ENCODE results near the gene TRIP6. TPM values are rescaled to one million over a fixed set of nuclear protein-coding genes. Genes with fewer than 3 reads are reported as not detected.

Gene TRIP6
- polyA plus RNA-seq, 10 donors = 29.3 to 58.6 (median 39.7) TPM

DNA sequence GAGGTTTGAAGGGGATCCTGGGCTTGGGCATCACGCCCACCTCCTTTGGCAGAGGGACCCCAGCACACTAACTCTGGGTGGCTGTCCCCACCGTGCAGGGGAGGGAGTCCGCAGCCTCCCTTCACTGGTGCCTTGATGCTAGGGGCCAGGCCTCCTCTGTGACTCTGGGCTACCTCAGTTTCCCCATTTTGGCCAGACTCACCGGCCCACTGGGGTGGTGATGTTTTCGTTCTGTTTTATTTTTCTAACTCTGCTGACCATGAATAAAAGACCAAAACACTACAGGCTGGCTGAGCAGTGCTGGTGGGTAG lies 503 bp upstream of the TRIP6 start:
- no peak for DNase-seq

DNA sequence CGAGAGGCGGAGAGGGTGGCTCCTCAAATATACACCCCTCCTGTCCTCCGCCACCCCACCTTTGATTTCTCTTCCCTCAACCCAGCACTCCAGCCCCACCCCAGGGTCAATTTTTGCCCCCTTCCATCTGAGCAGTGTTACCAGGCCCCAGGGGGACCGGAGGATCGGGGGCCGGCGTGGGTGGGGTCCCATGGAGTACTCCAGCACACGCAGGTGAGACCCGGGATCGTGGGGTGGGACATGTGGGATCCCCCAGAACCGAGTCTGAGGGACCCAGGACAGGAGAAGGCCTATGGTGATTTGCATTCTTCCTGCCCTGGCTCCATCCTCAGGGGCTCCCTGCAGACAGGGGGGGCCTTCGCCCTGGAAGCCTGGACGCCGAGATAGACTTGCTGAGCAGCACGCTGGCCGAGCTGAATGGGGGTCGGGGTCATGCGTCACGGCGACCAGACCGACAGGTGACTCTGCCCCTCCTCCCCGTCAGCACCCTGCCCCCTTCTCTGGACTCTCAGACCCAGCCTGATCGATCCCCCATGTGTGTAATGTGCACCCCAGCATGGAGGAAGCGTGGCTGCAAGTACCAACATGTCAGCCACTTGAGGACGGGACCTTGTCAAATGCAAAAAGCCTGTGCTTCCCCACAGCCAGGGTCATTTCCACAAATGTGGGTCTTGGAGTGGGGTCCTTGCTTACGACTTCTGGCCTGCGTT lies 744 bp downstream of the TRIP6 start:
- DNase-seq = peak in 1 of 3 donors; percentile 61

DNA sequence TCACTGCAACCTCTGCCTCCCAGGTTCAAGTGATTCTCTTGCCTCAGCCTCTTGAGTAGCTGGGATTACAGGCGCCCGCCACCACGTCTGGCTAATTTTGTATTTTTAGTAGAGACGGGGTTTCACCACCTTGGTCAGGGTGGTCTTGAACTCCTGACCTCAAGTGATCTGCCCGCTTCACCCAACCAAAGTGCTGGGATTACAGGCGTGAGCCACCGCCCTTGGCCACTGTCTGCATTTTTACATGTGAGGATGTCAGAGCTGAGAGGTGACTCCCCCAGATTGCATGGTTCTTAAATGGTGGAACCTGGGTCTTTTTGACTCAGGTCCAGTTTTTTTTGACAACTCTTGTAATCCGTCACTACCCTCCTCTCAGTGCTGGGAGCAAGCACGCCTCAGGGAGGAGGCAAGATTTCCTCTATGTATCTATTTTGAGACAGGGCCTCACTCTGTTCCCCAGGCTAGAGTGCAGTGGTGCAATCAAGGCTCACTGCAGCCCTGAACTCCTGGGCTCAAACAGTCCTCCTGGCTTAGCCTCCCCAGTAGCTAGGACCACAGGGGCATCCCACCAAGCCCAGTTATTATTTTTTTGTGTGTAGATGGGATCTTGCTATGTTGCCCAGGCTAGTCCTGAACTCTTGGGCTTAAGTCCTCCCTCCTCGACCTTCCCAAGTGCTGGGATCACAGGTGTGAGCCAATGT lies 6.6 kb downstream of the TRIP6 start:
- no peak for DNase-seq

DNA sequence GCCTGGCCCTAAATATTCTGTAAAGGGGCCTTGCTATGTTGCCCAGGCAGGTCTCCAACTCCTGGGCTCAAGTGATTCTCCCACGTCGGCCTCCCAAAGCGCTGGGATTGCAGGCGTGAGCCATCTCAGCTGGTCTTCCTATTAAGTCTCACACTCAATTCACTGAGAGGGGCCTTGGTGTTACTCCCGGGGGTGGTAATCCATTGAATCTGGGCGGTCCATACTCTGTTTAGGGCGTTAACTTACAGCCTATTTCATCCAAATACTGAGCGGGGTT lies 7.1 kb downstream of the TRIP6 start:
- DNase-seq = no peak

DNA sequence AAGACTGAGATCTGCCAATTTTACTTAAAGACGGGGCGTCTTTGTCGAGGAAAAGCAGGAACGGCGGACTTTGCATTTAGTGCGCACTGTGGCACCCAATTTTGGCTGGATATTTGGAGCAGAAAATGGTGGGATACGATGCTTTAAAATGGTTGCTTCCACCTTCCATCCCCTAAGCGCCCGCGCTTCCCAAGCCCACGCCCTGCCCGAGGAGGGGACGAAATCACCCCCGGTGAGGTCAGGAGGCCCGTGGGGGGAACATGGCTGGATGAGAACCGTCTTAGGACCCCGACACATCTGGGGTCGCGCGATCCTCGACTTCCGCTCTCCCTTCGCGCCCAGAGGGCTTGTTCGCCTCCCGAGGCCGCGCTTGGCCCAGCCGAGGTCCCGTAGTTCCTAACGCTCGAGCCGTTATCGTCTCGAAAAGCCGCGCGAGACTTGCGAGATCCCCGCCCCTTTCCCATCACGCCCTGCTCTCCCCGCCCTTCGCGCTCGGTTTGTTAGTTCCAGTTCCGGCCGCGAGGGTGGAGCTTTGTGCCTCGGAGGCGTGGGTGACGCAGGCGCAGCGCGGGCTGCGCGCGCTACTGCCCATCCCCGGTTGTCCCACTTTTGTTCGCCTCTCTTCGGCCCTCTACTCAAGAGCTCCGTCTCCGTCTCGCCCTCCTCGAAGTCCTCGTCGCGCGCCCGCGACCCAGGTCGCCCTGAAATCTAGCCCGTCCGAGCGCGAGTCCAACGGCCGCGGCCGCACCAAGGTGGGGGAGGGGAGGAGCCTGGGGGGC lies 7.6 kb downstream of the TRIP6 start, which contains the start of gene SRRT:
SRRT (plus strand) TSS at position 527 of the 779 bp plus-strand sequence. CDS start 488 bp downstream, outside the sequence.
- DNase-seq = peak; percentile 99

DNA sequence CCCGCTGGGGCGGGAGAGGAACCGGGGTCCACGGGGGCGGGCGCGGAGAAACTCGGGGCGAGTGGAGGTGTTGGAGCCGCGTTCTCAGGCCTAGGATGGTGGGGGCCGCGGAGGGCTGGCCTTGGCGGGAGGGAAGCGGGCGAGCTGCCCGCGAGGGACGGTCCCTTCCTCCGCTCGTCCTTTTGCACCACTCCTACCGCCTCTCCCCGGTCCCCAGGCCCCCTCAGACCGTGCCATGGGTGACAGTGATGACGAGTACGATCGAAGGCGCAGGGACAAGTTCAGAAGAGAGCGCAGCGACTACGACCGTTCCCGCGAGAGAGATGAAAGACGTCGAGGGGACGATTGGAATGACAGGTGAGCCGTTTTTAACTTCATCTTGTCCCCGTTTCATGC lies 8.2 kb downstream of the TRIP6 start:
- DNase-seq = no peak

DNA sequence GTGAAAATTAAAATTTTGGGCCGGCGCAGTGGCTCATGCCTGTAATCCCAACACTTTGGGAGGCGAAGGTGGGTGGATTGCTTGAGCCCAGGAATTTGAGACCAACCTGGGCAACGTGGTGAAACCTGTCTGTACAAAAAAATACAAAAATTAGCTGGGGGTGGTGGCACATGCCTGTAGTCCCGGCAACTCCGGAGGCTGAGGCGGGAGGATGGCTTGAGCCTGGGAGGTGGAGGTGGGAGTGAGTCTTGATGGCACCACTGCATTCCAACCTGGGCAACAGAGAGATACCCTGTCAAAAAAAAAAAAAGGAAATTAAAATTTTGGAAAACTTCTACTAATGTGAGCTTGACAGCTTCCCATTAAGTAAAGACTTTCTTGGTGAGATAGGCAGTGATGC lies 10.8 kb downstream of the TRIP6 start:
- DNase-seq = no peak

DNA sequence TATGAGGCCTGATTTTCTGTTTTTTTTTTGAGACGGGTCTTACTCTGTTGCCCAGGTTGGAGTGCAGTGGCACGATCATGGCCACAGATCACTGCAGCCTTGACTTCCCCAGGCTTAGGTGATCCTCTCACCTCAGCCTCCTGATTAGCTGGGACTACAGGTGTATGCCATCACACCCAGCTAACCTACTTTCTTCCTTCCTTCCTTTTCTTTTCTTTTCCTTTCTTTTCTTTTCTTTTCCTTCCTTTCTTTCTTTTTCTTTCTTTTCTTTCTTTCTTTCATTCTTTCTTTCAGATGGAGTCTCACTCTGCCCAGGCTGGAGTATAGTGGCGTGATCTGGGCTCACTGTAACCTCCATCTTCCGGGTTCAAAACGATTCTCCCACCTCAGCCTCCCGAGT lies 11.5 kb downstream of the TRIP6 start:
- no peak for DNase-seq

DNA sequence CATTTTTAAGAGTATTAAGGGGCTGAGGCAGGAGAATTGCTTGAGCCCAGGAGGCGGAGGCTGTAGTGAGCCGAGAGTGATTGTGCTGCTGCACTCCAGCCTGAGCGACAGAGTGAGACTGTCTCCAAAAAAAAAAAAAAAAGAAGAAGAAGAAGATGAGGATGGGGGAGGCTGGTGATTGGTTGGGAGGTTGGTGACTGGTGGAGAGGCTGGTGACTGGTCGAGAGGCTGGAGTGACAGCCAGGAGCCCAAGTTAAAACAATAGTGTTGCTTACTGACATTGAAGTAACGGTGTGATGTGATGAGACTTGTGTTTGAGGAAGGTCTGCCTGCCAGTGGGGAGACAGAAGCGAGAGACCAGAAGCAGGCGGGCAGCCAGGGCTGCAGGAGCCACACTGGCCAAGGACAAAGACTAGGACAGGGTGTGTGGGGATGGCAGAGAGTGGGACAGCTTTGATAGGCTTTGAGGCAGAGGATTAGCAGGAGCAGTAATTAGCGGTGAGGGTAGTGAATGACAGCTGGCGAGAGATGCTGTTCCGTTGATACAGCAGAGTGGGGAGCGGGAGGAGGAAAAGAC lies 12.6 kb downstream of the TRIP6 start:
- no peak for DNase-seq

DNA sequence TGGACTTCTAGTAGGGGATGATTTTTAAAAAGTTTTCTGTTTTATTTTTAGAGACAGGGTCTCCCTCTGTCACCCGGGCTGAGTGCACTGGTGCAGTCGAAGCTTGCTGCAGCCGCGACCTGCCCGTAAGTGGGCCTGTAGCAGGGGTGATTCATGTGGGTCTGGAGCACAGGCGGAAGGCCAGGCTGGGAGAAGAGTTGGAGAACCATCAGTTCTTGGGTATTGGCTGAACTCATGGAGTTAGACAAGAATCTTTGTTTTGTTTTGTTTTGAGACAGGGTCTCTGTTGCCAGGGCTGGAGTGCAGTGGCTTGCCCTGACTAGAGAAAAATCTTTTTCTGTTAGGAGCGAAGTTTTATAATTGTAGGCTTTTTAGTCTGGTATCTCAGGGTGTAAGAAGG lies 13.5 kb downstream of the TRIP6 start:
- DNase-seq = no peak

DNA sequence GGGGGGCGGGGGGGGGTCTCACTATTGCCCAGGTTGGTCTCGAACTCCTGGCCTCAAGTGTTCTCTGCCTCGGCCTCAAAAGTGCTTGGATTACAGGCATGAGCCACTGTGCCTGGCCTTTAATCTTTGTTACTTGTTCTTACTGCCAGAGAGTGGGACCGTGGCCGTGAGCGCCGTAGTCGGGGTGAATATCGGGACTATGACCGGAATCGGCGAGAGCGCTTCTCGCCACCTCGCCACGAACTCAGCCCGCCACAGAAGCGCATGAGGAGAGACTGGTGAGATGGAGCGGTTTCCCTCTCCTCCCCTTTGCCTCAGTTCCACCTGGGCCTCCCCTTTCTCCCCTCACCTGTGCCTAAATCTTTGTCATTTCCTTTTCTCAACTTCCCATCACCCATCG lies 13.9 kb downstream of the TRIP6 start:
- DNase-seq = no peak

DNA sequence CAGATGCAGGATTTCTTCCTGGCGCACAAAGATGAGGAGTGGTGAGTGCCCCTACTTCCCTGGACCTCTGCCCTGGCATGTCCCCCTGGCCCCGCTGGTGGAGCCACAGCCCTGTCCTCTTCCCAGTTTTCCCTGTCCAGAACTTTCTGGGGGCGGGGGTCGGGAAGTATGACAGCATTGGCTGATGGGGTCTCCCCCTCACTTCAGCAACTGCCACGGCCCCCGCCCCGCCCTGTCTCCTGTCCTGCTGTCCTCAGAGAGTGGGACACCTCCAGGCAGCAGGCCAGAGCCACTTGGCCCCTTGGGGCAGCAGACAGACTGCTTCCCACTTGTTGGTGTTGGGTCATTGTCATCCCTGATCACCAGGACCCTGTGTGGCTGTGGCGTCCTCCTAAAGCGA lies 15.0 kb downstream of the TRIP6 start:
- DNase-seq = no peak

DNA sequence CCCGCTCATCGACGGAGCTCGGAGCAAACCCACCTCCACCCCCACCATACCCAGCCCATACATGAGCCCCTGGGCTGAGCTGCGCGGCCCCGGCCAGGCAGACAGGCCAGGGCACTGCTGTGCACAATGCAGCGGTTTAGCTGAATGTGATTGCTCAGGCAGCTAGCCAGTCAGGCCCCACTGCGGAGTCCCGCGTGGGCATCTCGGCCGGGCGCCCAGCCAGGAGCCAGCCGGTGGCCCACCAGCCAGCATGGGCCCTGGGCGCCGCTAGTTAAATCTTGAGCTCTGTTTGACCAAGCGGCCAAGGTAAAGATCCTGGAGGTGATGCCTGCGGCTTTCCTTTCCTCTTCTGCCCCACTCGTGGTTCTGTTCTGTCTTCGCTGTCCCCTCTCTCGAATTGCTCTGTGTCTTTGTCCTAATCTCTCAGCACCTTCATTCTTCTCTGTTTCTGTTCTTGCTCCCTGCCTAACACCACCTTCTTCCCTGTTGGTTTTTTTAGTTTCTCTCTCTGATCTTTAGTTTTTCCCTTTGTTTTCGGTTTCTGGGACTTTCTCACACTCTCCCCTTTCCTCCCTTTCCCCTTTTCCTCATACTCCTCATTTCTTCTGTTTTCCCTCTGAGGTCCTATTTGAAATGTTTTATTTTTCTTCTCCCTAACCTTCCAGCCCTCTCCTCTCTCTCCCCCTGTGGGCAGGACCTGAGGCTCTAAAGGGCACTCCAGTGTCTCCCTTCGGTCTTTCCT lies 15.8 kb downstream of the TRIP6 start:
- peak in 1 of 3 donors; percentile 0 for DNase-seq

DNA sequence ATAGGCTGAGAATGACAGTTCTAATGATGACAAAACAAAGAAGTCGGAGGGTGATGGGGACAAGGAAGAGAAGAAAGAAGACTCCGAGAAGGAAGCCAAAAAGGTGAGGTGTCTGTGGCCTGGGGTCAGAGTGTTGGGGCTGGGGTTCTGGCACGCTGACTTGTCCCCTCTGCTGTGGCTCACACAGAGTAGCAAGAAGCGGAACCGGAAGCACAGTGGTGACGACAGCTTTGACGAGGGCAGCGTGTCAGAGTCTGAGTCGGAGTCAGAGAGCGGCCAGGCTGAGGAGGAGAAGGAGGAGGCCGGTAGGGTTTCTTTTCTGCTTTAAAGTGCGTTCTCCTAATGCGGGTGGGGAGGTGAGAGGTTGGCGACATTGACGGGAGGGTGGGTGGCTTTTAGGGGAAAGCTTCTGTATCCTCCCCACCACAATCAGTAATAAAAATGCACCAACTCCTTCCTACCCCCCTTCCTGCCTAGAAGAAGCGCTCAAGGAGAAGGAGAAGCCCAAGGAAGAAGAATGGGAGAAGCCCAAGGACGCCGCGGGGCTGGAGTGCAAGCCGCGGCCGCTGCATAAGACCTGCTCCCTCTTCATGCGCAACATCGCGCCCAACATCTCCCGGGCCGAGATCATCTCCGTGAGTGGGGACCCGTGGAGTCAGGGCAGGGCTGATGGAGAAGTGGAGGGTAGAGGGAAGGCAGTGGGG lies 17.7 kb downstream of the TRIP6 start:
- no peak for DNase-seq

DNA sequence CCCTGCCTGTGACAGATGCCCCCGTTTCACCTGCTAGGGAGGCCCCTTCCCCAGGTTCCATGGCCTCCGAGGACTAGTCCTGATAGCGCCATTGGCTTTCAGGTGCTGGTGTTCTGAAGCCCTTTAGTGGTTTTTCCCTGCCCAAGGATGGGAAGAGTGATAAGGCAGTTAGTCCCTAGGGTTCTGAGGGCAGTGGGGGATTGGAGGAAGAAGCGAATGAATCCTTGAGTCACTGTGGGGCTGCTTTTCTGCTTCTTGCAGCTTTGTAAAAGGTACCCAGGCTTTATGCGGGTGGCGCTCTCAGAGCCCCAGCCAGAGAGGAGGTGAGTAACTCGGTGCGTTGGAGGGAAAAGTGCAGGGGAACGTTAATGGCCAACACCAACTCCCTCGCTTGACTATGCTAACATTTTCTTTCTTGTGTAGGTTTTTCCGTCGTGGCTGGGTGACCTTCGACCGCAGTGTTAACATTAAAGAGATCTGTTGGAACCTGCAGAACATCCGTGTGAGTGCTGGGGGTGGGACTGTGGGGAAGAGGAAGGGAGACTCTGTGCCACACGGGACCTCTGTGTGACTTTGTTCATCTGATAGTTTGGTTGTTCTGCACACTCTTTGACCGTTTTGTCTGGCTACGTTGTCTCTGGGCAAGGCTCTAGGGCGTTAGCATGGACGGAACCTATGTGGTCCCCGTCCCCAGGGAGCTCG lies 18.4 kb downstream of the TRIP6 start:
- DNase-seq = peak in 1 of 3 donors; percentile 5

DNA sequence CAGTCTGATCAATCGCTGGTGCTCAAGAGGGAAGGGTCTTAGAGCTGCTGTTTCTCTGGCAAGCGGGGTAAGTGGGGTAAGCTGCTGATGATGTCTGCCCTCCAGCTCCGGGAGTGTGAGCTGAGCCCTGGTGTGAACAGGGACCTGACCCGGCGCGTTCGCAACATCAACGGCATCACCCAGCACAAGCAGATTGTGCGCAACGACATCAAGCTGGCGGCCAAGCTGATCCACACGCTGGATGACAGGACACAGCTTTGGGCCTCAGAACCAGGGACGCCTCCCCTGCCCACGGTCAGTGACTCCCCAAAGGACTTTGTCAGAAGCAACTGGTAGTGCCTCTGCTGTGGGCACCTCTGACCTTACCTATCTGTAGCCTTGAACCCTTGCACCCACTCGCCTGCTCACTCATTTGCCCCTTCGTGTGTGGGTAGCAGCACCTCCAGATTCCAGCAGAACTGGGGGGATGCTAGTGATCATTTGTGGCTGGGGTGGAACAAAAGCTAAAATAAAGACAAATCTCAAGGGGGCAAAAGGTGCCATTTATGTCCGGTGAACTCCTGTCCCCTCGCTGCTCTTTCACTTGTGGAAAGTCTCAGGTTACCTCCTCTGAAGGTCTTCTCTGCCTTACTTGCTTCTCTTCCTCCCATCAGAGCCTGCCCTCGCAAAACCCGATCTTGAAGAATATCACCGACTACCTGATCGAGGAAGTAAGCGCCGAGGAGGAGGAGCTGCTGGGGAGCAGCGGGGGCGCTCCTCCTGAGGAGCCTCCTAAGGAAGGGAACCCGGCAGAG lies 19.2 kb downstream of the TRIP6 start:
- DNase-seq = no peak

DNA sequence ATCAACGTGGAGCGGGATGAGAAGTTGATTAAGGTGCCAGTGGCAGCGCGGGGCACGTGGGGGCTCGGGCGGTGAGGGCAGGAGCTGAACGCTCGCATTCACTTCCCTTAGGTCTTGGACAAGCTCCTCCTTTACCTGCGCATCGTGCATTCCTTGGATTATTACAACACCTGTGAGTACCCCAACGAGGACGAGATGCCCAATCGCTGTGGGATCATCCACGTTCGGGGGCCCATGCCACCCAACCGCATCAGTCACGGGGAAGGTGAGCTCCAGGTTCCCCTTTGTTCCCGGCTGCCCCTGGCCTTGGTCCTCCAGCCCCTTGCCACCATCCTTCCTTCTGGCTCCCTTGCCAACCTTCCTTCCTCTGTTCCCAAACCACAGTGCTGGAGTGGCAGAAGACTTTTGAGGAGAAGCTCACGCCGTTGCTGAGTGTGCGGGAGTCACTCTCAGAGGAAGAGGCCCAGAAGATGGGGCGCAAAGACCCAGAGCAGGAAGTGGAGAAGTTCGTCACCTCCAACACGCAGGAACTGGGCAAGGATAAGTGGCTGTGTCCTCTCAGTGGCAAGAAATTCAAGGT lies 19.8 kb downstream of the TRIP6 start:
- peak in 1 of 3 donors; percentile 5 for DNase-seq

DNA sequence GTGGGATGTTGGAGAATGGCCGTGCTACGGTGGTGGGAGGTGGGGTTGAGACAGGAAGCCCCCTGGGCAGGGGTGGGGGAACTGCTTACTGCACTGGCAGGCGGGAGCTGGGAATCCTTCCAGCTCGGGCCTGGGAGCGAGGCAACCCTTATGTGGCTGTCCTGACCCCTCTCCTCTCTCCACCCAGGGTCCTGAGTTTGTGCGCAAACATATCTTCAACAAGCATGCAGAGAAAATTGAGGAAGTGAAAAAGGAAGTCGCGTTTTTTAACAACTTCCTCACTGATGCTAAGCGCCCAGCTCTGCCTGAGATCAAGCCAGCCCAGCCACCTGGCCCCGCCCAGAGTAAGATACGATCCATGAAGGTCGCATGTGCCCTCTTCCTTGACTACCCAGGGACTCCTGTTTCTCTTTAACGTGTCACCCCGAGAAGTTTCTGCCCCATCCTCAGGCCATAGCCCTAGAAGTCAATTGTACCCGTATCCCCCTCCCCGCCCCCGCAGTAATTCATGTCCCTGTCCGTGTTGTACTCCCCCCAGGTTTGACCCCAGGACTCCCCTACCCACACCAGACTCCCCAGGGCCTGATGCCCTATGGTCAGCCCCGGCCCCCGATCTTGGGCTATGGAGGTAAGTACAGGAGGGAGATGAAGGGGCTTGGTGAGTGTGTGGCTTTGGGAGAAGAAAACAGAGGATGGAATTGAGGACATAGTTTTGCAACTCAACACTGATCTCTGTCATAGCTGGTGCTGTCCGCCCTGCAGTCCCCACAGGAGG lies 20.5 kb downstream of the TRIP6 start:
- peak in 1 of 3 donors; percentile 41 for DNase-seq
